HG02943 (cell line): ENCODE results near the gene MMP17.
"Not testable (repeated sequence)": the region's sequence is repeated elsewhere in the genome, so short reads cannot be mapped to it uniquely, and the experiment has no call there.

ENCODE experiments used
- ATAC-seq: cut with Tn5 transposase; IDR thresholded peaks from one replicate; pipeline ENCODE4 v1.9.1; 2021; ENCODE audit warnings: mild to moderate bottlenecking, low read depth, moderate library complexity; ENCODE audit not compliant: unreplicated experiment

Gene MMP17

DNA sequence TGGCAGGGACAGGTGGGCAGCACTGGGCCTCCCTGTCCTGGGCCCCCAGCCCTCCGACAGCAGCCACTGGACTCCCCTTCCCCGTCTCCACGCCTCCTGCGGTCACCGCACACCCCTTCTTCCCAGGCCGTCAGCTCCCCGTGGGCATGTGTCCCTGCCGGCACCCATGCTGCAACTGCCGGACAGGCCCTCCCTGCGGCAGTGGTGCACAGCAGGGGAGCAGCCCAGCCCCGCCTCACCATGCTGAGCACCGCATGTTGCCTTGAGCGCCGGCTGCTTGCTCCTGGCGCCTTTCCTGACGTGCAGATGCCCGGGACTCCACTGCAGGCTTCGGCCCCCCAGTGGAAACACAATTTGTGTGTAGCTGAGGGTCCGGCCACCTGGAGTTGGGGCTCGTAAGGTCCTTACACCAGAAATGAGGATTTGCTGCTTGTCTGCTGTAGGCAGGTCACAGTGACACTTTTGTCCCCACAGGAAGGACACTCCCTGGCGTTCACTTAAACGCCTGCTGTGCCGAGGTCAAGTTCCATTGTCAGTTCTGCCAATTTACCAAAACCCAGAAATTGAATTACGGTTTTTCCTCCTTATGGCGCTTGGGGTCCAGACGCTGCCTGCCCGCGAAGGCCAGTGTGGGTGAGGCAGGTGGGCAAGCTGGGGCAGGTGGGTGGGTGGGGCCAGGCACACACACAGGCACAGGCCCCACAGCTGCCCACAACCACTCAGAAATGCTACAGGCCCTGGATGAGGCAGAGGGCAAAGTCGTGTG, 28.2 kb upstream of the MMP17 start:
- ATAC-seq, result no peak

DNA sequence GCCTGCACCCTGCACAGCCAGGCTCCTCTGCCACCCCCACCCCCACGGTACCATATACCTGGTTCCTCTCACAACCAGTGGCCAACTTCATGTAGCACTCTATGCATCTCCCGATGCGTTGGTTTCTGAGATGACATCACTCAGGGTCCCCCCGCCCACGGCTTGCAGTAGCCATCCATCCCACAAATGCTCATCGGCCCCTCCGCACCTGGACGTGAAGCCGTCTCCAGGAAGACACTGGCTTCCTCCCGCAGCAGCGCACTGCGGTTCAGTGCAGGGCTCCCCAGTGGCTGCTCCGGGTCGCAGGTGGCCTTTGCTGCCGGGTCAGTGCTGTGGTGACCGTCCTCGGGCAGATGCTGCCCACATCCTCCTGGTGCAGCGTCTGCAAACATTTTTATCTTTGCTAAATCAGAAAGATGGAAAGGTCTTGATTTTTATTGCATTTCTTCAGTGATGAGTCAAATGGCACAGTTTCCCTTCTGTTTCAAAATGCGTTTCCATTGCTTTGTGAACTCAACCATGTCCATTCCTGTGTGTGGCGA, 27.5 kb upstream of the MMP17 start:
- no peak for ATAC-seq

DNA sequence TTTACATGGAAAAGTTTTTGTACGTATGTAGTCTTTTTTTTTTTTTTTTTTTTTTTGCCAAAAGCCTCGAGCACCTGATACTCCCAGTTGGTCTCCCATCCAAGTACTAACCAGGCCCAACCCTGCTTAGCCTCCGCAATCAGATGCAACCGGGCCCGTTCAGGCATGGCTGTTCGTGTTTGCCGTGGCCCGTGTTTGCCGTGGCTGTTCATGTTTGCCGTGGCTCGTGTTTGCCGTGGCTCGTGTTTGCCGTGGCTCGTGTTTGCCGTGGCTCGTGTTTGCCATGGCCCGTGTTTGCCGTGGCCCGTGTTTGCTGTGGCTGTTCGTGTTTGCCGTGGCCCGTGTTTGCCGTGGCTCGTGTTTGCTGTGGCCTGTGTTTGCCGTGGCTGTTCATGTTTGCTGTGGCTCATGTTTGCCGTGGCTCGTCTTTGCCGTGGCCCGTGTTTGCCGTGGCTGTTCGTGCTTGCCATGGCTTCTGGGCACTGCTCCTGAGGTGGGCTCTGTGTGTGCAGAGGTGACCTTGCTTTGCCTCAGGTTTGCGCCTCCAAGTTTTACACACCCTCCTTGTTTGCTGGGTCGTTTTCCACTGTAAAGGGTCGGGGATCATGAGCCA, 26.8 kb upstream of the MMP17 start:
- ATAC-seq, result no peak

DNA sequence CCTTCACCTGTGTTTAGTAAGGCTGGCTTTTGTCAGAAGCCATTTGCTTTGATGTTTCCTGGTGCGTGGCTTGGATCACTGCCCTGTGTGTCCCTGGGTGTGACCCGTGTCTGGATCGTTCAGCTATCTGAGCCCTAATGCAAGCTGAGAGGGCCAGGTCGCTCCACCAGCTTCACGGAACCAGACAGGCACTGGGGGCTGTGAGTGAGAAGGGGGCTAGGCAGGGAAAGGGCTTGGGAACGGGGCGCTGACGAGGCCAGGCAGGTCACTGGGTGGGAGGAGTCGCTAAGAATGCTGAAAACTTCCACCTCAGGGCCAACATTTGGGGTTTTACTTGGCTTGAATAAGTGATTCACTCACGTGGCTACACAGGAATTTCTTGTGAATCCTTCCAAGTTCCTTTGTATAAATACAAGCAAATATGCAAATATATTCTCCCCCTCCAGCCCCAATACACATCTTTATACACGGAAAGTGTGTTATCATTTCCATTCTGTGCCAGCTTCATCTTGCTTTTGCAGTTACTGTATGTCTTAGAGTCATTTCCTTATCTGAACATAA, 24.2 kb upstream of the MMP17 start:
- no peak for ATAC-seq

DNA sequence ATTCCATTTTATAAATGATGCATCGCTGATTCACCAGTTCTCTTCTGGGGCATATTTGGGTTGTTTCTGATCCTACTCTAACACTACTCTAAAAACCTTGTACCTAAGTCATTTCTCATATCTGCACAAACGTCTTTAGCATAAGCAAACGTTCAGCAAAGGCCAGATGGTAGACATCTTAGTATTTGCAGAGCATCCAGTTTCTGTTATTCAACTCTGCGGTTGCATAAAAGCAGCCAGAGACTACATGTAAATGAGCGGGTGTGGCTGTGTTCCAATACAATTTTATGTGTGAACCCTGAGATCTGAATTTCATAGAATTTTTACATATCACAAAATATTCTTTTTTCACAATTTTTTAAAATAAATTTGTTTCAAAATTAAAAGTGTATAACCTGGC, 22.8 kb upstream of the MMP17 start:
- no peak for ATAC-seq

DNA sequence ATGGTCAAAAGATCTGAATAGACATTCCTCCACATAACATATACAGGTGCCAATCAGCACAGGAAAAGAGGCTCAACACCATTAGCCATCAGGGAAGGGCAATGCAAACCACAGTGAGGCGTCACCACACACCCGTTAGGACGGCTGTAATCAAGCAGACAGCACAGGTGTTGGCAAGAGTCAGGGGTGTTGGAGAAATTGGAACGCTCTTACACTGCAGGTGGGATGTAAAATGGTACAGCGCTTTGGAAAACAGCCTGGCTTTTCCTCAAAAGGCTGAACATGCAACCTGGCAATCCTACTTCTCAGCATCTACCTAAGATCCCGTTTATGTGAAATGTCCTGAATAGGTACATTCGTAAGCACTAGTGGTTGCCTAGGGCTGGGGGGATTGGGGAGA, 21.5 kb upstream of the MMP17 start:
- no peak for ATAC-seq

DNA sequence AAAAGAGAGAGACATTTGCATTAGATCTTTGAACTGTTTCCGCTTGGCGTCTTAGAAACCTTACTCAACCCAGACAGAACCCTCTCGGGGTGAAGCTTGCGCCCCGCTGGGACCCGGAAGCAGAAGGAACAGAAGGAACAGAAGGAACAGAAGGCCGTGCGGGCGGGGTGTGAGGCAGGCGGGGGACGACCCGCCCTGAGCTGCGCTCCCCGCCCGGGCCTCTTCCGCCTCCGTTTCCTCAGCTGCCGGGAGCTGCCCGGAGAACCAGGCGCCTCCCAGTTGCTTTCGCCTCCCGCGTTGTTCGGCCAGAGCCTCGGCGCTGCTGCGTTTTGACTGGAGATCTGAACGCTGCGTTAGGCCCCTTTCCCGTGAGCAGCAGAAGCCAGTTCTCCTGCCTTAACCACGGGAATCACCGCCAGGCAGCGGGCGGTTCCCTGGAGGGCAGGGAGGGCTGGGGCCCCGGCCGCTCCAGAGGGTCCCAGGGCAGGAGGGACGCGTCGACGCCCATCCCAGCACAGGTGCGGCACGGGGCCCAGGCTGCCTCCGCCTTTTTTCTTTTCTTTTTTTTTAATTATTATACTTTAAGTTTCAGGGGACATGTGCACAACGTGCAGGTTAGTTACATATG, 19.3 kb upstream of the MMP17 start:
- ATAC-seq, result no peak

DNA sequence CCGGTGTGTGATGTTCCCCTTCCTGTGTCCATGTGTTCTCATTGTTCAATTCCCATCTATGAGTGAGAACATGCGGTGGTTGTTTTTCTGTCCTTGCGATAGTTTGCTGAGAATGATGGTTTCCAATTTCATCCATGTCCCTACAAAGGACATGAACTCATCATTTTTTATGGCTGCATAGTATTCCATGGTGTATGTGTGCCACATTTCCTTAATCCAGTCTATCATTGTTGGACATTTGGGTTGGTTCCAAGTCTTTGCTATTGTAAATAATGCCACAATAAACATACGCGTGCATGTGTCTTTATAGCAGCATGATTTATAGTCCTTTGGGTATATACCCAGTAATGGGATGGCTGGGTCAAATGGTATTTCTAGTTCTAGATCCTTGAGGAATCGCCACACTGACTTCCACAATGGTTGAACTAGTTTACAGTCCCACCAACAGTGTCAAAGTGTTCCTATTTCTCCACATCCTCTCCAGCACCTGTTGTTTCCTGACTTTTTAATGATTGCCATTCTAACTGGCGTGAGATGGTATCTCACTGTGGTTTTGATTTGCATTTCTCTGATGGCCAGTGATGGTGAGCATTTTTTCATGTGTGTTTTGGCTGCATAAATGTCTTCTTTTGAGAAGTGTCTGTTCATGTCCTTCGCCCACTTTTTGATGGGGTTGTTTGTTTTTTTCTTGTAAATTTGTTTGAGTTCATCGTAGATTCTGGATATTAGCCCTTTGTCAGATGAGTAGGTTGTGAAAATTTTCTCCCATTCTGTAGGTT, 18.5 kb upstream of the MMP17 start:
- not testable (repeated sequence) for ATAC-seq

DNA sequence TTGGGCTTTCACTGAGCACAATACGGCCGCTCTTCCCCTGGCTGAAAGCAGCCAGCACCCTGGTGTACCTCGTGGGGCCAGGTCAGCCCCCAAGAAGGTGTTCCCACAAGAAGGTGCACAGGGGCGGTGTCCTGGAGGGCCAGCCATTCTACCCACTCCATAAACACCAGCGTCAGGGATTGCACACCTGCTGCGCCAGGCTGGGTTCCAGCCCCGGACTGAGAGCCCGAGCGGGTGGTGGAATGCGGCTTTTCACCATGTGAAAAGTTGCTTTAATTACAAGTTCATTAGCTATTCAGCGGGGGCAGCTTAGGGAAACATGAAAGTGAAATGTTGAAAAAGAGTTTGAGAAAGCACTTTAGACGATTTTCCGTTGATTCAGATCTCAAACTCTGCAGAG, 17.5 kb upstream of the MMP17 start:
- ATAC-seq, result no peak

DNA sequence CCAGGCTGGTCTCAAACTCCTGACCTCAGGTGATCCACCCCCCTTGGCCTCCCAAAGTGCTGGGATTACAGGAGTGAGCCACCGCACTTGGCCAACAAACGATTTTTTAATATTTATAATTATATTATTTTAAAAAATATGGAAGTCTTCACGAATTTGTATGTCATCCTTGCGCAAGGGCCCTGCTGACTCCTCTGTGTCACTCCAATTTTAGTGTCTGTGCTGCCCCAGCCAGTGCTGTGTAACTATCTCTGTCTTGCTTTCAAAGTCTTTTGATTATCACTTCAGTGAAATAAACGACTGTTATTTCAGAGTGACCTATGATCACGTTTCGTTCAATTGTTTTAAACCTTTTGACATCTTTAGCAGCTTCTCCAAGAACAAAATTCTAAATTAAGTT, 13.1 kb upstream of the MMP17 start:
- no peak for ATAC-seq

DNA sequence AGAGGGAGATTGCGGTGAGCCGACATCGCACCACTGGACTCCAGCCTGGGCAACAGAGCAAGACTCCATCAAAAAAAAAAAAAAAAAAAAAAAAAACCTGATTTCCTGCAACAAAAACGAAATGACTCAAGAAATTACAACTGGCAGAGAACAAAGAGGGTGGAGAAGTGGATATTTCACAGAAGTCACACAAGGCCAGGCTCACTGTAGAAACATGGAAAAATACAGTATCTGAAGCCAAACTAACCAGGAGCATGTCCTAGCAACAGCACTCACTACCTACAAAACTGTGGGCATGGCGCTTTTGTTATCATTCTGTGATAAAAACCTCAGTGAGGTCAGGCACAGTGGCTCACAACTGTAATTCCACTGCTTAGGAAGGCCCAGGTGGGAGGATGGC, 11.7 kb upstream of the MMP17 start:
- ATAC-seq, result no peak

DNA sequence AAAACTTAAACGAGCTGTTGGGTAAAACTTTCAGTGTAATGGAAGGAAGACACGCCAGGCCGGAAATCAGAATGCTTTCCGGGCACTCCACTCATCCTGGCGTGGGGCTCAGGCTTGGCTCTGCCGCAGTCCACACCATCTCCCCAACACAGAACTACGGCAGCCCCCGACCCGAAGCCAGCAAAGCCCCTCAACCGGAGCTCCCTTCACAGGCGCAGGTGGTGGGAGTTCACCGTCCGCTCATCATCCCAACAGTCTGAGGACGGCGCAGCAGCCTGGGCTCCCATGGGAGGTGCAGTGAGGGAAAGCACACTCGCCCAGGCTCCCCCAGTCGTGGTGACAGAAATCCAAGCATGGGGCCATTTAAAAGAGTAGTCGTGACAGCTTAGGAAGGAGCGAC, 11.0 kb upstream of the MMP17 start:
- no peak for ATAC-seq

DNA sequence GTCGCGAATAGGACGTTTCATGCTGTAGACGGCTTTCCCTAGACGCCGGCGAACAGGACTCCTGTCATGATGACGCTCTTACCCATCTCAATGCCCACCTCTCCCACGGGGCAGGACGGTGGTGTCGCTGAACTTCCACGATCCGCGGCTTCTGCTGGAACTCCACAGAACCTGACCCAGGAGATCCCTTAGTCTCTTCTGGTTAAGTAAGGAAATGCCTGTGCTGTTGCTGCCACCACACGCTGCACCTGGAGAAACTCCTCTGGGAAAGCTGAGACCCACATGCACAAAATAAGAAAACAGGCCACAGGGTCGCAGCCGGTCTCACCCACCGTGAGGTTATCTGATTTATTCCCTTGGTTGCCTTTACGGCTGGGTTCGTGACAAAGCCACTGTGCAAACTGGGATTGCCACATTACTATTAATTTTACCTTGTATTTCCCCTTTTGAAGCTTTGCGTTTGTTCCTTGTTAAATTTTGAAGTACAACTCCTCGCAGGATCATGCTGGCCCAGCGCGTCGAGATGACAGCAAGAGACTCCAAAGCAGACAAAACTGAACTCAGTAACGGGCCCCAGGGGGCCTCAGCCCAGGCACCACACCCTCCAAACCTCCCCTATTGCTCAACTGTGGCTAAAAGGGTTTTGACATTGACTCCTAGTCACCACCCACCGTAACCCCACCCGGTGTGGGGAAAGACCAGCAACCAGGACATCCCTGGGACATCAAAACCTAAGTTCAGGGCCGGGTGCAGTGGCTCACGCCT, 9.2 kb upstream of the MMP17 start:
- ATAC-seq, result no peak

DNA sequence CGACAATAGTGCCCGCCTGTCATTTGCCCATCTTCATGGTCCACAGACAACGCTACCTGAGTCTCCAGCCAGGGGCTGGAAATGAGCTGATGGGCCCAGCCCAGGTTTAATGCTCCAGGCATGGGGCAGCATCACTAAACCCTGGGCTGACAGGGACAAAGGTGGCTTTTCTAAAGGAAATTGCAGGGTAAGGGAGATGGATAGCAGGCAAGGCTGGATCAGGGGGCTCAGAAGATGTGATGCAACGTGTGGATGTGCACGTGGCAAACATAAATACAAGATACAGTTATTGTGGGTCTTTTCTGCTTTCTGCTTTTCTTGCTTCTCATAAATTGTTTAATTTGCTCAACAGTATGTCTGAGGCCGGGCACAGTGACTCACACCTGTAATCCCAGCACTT, 3.7 kb upstream of the MMP17 start:
- ATAC-seq, result no peak

DNA sequence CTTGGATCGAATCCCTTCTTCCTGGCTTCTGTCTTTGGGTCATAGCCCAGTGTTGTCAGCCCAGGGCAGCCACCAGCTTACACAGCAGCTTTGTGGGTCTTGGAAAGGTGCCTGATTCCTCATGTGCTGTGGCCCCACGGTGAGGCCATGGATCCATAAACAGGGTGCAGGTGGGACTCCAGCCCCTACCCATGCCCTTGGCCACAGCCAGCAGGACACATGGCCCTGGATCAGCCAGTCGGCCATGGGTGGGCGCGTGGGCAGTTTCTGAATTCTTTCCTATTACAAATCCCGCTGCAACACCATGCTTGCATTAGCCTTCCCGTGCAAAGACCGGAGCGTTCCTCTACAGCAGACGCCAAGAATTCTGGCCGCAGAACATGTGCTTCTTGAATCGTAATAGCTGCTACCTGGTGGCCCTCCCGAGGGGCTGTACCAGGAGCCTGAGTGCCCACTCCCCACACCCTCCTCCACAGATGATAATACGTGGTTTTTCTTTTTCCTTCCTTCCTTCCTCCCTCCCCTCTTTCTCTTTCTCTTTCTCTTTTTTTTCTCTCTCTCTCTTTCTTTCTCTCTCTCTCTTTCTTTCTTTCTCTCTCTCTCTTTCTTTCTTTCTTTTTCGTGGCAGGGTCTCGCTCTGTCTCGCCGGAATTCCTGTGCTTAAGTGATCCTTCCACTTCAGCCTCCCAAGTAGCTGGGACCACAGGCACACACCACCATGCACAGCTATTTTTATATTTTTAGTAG, 2.9 kb upstream of the MMP17 start:
- no peak for ATAC-seq

DNA sequence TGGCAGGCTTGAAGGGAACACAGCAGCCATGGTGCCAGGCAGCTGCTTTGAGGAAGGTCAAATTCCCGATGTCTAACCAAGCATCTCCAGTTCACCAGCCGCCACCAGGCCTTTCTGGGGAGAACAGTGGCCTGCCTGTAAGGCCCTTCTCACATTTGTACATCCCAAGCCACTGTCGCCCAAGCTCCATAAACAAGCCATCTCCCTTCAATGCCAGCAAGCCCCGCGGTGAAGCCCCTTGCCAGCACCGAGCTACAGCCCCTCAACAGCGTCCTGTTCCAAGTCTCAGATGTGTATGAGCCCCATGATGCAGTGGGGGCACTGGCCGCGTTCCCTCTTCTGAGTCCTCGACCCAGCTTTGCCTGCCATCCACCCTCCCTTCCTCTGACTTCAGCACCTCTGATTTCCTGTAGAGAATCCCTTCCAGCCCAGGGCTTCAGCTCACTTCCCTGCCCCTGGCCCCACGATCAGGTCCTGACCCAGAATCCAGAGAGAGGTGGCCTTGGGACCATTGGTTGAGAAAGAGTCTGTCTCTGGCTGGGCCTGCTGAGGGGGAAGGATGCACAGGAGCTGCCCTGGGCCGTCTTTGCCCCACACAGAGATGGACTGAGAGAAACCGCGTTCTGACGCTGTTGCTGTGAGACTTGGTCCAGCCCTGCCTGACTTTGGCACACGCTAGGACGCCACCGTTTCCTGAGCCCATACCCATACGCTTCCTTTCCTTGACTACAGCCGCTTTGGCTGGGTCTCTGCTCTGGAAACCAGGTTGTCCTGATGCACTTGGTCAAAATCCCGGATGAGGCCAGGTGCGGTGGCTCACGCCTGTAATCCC, 1.9 kb upstream of the MMP17 start:
- ATAC-seq, result no peak

DNA sequence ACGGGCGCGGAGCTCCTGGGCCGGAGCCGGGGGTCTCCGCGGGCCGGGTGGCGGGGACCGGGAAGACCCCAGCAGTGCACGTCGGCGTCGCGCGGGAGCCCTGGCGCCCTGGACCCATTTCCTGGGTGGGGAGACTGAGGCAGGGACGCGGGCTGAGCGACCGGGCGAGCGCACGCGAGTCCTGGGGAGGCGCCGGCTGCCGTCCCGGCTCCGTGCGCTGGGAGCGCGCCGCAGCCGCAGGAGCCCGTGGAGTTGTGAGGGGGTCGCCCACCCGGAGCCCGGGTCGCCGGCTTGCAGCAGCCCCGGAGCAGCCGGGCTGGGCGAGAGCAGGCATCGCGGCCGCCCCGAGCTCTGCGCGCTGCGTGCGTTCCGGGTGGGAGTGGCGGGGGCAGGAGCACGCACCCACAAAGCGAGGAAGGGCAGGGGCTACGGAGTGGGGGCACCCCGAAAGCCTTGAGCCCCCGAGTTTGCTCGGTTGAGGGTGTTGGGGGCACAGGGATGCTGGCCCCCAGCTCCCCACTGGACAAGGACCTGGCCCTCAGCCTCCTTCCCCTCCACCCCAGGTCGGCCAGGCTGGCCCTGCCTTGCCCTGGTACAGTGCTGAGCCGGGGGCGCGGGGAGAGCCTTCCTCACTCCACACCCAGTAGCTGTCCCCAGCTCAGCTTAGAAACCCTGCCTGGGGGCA, 620 bp downstream of the MMP17 start:
- ATAC-seq, result no peak

DNA sequence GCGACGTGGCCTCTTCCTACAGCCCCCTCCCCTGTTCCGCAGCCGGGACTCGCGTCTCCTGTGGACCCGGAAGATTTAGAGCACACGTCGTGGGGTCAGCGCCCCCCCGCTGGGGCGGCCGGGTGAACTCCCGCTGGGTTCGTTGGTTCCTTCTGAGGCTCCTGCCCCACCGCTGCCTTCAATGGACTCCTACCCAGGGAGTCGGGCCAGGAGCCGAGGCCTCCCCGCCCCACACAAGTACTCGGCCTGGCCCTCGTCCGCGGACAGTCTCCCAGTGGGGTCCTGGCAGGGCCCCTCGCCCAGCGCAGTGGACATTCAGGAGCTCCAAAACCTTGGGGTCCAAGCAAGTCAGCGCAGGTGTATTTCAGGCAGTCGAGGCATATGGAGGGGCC, 1.2 kb downstream of the MMP17 start:
- ATAC-seq, result no peak
